GM21447 (cell line): Measurements from ENCODE around the gene CD40LG.

Experiments
- ATAC-seq: cut with Tn5 transposase; IDR thresholded peaks from one replicate; pipeline ENCODE4 v1.9.1; 2021; ENCODE audit not compliant: unreplicated experiment

Gene CD40LG

GRCh38 chrX:136647677-136648360, at the start of gene CD40LG:
Gene CD40LG (plus strand): TSS chrX:136648158. CDS start chrX:136648249, 91 bp downstream.
- ATAC-seq = no peak

GRCh38 chrX:136598631-136599030, 49.3 kb upstream of the CD40LG start:
- no peak for ATAC-seq

GRCh38 chrX:136600059-136600458, 47.9 kb upstream of the CD40LG start:
- ATAC-seq = no peak

GRCh38 chrX:136607236-136607635, 40.7 kb upstream of the CD40LG start:
- no peak for ATAC-seq

GRCh38 chrX:136608295-136608933, 39.5 kb upstream of the CD40LG start:
- no peak for ATAC-seq

- ATAC-seq = peak; percentile 90
Measured at GRCh38 chrX:136616987-136617685, 30.8 kb upstream of the CD40LG start.

- ATAC-seq = no peak
Measured at GRCh38 chrX:136619899-136620505, 28.0 kb upstream of the CD40LG start.

GRCh38 chrX:136620780-136621179, 27.2 kb upstream of the CD40LG start:
- ATAC-seq = no peak

- ATAC-seq = no peak
Measured at GRCh38 chrX:136622568-136622967, 25.4 kb upstream of the CD40LG start.

- ATAC-seq = no peak
Measured at GRCh38 chrX:136623396-136623795, 24.6 kb upstream of the CD40LG start.

GRCh38 chrX:136625246-136625645, 22.7 kb upstream of the CD40LG start:
- ATAC-seq = no peak

GRCh38 chrX:136626237-136626636, 21.7 kb upstream of the CD40LG start:
- ATAC-seq = peak; percentile 66

- no peak for ATAC-seq
Measured at GRCh38 chrX:136626891-136627290, 21.1 kb upstream of the CD40LG start.

GRCh38 chrX:136627409-136627808, 20.5 kb upstream of the CD40LG start:
- ATAC-seq = no peak

GRCh38 chrX:136629084-136629750, 18.7 kb upstream of the CD40LG start:
- ATAC-seq = no peak

- no peak for ATAC-seq
Measured at GRCh38 chrX:136630881-136631280, 17.1 kb upstream of the CD40LG start.

GRCh38 chrX:136635235-136635634, 12.7 kb upstream of the CD40LG start:
- ATAC-seq = peak; percentile 83

GRCh38 chrX:136636121-136636520, 11.8 kb upstream of the CD40LG start:
- no peak for ATAC-seq

GRCh38 chrX:136639506-136640176, 8.3 kb upstream of the CD40LG start:
- no peak for ATAC-seq

- ATAC-seq = no peak
Measured at GRCh38 chrX:136643243-136643642, 4.7 kb upstream of the CD40LG start.
